ENCODE measurements around the gene APP. TPM values are rescaled to one million over a fixed set of nuclear protein-coding genes. Genes with fewer than 3 reads are reported as not detected.

Gene APP
- total RNA-seq, 1 experiment from 2014 or later = 472 TPM

GRCh38 chr21:26049803-26050202 is 120.8 kb downstream of the APP start:
- intact Hi-C loops (cut with micrococcal nuclease) = no loop called here
- CTCF ChIA-PET = interaction anchor here (0.6 to 1.2 kb wide), 2 partner anchors 118 to 628 kb away, joined by 3 to 5 read pairs; no protein-coding TSS in a partner anchor
- POLR2A ChIA-PET = interaction anchor here (0.6 to 0.8 kb wide), 2 partner anchors 17 to 35 kb away, joined by 3 read pairs; no protein-coding TSS in a partner anchor
- Mint-ChIP-seq H3K36me3 (ENCODE audit: insufficient read depth, unreplicated experiment) (peaks cover 71% of the 10 kb centered on the region), H3K9me3 (ENCODE audit: unreplicated experiment) (no peaks in the 10 kb centered on the region), H3K4me3 (ENCODE audit: unreplicated experiment) (no peak overlapping the region), H3K27me3 (ENCODE audit: insufficient read depth, unreplicated experiment) (no peaks in the 10 kb centered on the region), H3K27ac (ENCODE audit: low read depth, unreplicated experiment) (no peak overlapping the region), H3K4me1 (ENCODE audit: insufficient read depth, unreplicated experiment) (no peaks in the 10 kb centered on the region)
- no peak for DNase-seq (ENCODE audit: unreplicated experiment)
- no TSS peak for BruUV-seq (replicated peaks)
- TF ChIP-seq CTCF (IDR thresholded peaks at IDR 0.05; ENCODE audit: unreplicated experiment) = no peak

- Mint-ChIP-seq H3K9me3 (ENCODE audit: unreplicated experiment) (no peaks in the 10 kb centered on the region), H3K4me3 (ENCODE audit: unreplicated experiment) (no peak overlapping the region), H3K4me1 (ENCODE audit: insufficient read depth, unreplicated experiment) (no peaks in the 10 kb centered on the region), H3K27ac (ENCODE audit: low read depth, unreplicated experiment) (no peak overlapping the region), H3K36me3 (ENCODE audit: insufficient read depth, unreplicated experiment) (peaks cover 86% of the 10 kb centered on the region), H3K27me3 (ENCODE audit: insufficient read depth, unreplicated experiment) (no peaks in the 10 kb centered on the region)
- CTCF ChIA-PET = no interaction called here
- TF ChIP-seq CTCF (IDR thresholded peaks at IDR 0.05; ENCODE audit: unreplicated experiment) = no peak
- POLR2A ChIA-PET = interaction anchor here (0.8 kb wide), 1 partner anchor 121 kb away, joined by 3 read pairs; no protein-coding TSS in a partner anchor
- no TSS peak for BruUV-seq (replicated peaks)
- intact Hi-C loops (cut with micrococcal nuclease) = no loop called here
- no peak for DNase-seq (ENCODE audit: unreplicated experiment)
Observed at GRCh38 chr21:26047279-26047967, 123.1 kb downstream of the APP start.

GRCh38 chr21:26043891-26044290 is 126.7 kb downstream of the APP start:
- Mint-ChIP-seq H3K27ac (ENCODE audit: low read depth, unreplicated experiment) (no peak overlapping the region), H3K9me3 (ENCODE audit: unreplicated experiment) (no peaks in the 10 kb centered on the region), H3K4me1 (ENCODE audit: insufficient read depth, unreplicated experiment) (peaks cover 15% of the 10 kb centered on the region), H3K27me3 (ENCODE audit: insufficient read depth, unreplicated experiment) (no peaks in the 10 kb centered on the region), H3K36me3 (ENCODE audit: insufficient read depth, unreplicated experiment) (peaks cover 60% of the 10 kb centered on the region), H3K4me3 (ENCODE audit: unreplicated experiment) (no peak overlapping the region)
- POLR2A ChIA-PET = no interaction called here
- no peak for TF ChIP-seq CTCF (IDR thresholded peaks at IDR 0.05; ENCODE audit: unreplicated experiment)
- no peak for DNase-seq (ENCODE audit: unreplicated experiment)
- CTCF ChIA-PET = interaction anchor here (0.6 kb wide), 1 partner anchor 88 kb away, joined by 4 read pairs; no protein-coding TSS in a partner anchor
- intact Hi-C loops (cut with micrococcal nuclease) = loop anchor here (2.0 kb wide), 1 partner anchor 125 kb away; no protein-coding TSS in a partner anchor
- no TSS peak for BruUV-seq (replicated peaks)

GRCh38 chr21:26042181-26042876 is 128.2 kb downstream of the APP start:
- intact Hi-C loops (cut with micrococcal nuclease) = loop anchor here (2.0 kb wide), 1 partner anchor 126 kb away; no protein-coding TSS in a partner anchor
- ChIA-PET POLR2A (interaction anchor here (0.6 to 1.9 kb wide), 10 partner anchors 9 to 125 kb away, joined by 3 to 18 read pairs (median 4); no protein-coding TSS in a partner anchor), CTCF (interaction anchor here (0.8 to 0.9 kb wide), 2 partner anchors 31 to 128 kb away, joined by 3 to 6 read pairs; partner anchors contain the start of gene APP)
- Mint-ChIP-seq H3K27ac (ENCODE audit: low read depth, unreplicated experiment) (peak overlapping the region; percentile 44), H3K36me3 (ENCODE audit: insufficient read depth, unreplicated experiment) (peaks cover 44% of the 10 kb centered on the region), H3K9me3 (ENCODE audit: unreplicated experiment) (no peaks in the 10 kb centered on the region), H3K27me3 (ENCODE audit: insufficient read depth, unreplicated experiment) (no peaks in the 10 kb centered on the region), H3K4me3 (ENCODE audit: unreplicated experiment) (no peak overlapping the region), H3K4me1 (ENCODE audit: insufficient read depth, unreplicated experiment) (peaks cover 15% of the 10 kb centered on the region)
- BruUV-seq (replicated peaks) = no TSS peak
- no peak for TF ChIP-seq CTCF (IDR thresholded peaks at IDR 0.05; ENCODE audit: unreplicated experiment)
- no peak for DNase-seq (ENCODE audit: unreplicated experiment)
